Measurements from ENCODE around the gene SHC1. TPM values are rescaled to one million over a fixed set of nuclear protein-coding genes. Genes with fewer than 3 reads are reported as not detected.

Gene SHC1
- total RNA-seq, 1 donor = 22.2 TPM

- Histone ChIP-seq H3K9me3 (ENCODE audit: low read depth, low read length) (no peaks in the 10 kb centered on the region), H3K4me1 (ENCODE audit: insufficient read depth, low read length) (peaks cover 43% of the 10 kb centered on the region), H3K27me3 (ENCODE audit: insufficient read depth, low read length) (no peaks in the 10 kb centered on the region), H3K4me3 (ENCODE audit: low read length) (peak within 1 kb of the TSS; percentile 92)
These were observed 33.9 kb downstream of the SHC1 start, which contains the start of gene PMVK for GRCh38 chr1:154936555-154937084. TSS of gene PMVK (minus strand) at chr1:154936719. CDS start at chr1:154936685, 34 bp downstream.

DNA sequence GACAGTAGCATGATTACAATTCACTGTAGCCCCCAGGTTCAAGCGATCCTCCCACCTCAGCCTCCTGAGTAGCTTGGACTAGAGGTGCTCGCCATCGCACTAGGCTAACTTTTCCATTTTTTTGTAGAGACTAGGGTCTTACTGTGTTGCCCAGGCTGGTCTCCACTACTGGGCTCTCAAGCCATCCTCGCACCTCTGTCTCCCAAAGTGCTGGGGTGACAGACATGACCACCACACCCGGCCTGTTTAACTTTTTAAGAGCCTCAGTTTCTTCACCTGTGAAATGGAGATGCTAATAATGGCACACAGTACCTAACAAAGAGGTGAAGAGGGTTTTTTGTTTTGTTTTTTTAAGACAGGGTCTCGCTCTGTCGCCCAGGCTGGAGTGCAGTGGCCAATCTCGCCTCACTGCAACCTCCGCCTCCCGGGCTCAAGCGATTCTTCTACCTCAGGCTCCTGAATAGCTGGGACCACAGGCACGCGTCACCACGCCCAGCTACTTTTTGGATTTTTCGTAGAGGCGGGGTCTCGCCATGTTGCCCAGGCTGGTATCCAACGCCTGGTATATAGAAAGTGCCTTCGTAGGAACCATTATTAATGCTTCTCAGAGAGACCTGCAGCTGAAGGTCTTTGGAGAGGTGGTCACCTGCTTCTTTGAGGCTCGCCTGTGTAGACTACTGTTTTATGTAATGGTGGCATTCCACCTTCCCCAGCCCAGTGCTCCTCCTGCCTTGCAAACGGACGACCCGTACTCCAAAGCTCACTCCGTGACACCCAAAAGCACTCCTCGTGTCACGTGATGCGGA is 34.6 kb downstream of the SHC1 start:
- Histone ChIP-seq H3K9me3 (ENCODE audit: low read depth, low read length) (no peaks in the 10 kb centered on the region), H3K4me1 (ENCODE audit: insufficient read depth, low read length) (peaks cover 36% of the 10 kb centered on the region), H3K27me3 (ENCODE audit: insufficient read depth, low read length) (no peaks in the 10 kb centered on the region), H3K4me3 (ENCODE audit: low read length) (peak overlapping the region; percentile 92)

DNA sequence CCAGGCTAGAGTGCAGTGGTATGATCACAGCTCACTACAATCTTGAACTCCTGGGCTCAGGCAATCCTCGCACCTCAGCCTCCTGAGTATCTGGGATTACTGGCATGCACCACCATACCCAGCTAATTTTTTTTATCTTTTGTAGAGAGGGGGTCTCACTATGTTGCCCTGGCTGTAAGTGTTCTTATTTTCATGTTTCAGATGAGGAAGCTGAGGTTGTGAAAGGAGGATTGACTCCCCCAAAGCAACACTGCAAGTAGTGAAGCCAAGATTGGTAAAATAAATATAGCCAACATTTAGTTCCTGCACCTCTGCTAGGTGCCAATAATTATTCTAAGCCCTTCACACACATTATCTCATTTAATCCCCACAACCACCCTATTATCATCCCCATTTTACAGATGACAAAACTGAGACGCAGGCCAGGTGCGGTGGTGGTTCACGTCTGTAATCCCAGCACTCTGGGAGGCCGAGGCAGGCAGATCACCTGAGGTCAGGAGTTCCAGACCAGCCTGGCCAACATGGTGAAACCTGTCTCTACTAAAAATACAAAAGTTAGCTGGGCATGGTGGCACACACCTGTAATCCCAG is 36.1 kb downstream of the SHC1 start:
- H3K4me3 ChIP-seq (ENCODE audit: low read length) = no peak overlapping the region
- peaks cover 23% of the 10 kb centered on the region for H3K4me1 ChIP-seq (ENCODE audit: insufficient read depth, low read length)
- H3K27me3 ChIP-seq (ENCODE audit: insufficient read depth, low read length) = no peaks in the 10 kb centered on the region
- no peaks in the 10 kb centered on the region for H3K9me3 ChIP-seq (ENCODE audit: low read depth, low read length)

DNA sequence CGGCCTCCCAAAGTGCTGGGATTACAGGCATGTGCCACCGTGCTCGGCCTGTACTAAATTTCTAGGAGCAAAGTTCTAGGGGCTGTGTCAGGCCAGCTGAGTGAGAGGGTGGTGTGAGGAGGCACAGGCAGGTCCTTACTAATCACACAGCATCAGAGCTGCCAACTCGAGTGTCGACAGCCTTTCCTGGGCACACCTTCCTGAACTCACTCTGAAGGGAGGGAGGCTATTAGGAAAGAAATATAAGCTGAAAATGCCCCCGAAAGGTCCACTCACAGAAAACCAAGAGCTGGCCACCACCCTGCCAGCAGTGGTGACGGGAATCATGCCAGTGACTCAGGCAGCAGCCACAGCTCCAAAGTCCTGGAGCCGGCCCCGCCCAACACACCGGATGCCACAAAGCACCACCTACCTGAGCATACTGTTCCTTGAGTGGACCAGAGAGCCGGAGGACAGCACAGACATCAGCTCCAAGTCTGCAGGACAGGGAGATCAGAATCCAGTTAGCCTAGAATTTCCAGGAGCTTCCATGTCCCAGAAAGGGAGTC is 38.5 kb downstream of the SHC1 start:
- H3K4me1 ChIP-seq (ENCODE audit: insufficient read depth, low read length) = peaks cover 13% of the 10 kb centered on the region
- no peaks in the 10 kb centered on the region for H3K27me3 ChIP-seq (ENCODE audit: insufficient read depth, low read length)
- no peaks in the 10 kb centered on the region for H3K9me3 ChIP-seq (ENCODE audit: low read depth, low read length)
- no peak overlapping the region for H3K4me3 ChIP-seq (ENCODE audit: low read length)

GRCh38 chr1:154926201-154926600 is 44.3 kb downstream of the SHC1 start:
- peaks cover 10% of the 10 kb centered on the region for H3K4me1 ChIP-seq (ENCODE audit: insufficient read depth, low read length)
- no peaks in the 10 kb centered on the region for H3K27me3 ChIP-seq (ENCODE audit: insufficient read depth, low read length)
- no peak overlapping the region for H3K4me3 ChIP-seq (ENCODE audit: low read length)
- H3K9me3 ChIP-seq (ENCODE audit: low read depth, low read length) = no peaks in the 10 kb centered on the region

DNA sequence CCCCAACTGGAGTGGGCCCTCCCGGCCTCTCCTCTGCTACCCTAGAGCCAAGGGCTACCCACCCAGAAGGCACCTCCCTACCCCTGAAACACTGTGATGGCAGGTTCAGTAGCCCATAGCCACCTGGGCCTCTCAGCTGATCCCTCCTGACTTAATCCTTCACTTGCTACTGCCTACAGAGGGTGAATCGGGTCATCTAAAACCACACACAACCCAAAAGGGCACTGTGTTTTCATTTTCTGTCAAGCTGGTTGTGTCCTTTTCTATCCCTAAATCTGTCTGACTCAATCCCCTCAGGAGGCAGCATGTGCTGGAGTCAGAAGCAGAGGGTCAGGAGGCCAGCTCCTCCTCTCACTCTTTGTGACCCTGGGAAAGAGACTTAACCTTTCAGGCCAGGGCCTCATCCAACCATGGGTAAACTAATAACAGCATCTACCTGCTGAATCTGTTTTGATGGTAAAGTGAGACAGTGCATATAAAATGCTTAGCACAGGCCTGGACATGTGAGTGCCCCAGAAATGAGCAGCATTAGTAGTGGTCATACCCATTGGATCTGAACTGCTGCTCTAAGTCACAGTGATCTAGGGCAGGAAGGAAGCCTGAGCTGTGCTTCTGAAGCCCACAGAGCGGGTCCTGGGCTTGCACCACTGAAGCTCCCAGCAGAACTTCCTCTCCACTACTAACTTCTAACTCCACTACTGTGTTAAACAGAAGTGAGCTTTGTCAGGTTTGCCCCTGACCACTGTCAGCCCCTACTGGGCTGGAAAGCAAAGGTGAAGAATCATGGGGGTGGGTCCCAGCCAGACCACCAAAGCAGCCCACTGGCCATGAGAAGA is 45.0 kb downstream of the SHC1 start:
- H3K27me3 ChIP-seq (ENCODE audit: insufficient read depth, low read length) = no peaks in the 10 kb centered on the region
- H3K4me1 ChIP-seq (ENCODE audit: insufficient read depth, low read length) = peaks cover 10% of the 10 kb centered on the region
- H3K4me3 ChIP-seq (ENCODE audit: low read length) = no peak overlapping the region
- H3K9me3 ChIP-seq (ENCODE audit: low read depth, low read length) = no peaks in the 10 kb centered on the region

DNA sequence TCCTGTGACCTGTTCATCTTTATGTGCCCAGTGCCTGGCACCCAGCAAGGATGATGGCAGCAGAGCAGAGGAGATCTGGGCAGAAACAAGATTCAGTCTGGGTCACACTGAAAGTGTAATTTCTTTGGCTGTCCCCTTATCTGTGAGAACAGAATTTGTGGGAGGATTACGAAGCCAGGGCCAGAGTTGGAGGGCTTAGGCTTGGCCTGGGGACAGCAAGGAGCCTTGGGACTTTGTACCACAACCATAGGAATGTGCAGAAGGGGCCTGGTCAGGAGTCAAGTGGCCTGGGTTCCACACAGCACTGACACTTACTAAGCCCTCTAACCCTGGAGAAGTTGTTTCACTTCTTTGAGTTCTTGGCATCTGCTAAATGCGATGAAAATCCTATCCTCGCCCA is 46.9 kb downstream of the SHC1 start:
- no peaks in the 10 kb centered on the region for H3K9me3 ChIP-seq (ENCODE audit: low read depth, low read length)
- no peak overlapping the region for H3K4me3 ChIP-seq (ENCODE audit: low read length)
- H3K27me3 ChIP-seq (ENCODE audit: insufficient read depth, low read length) = no peaks in the 10 kb centered on the region
- H3K4me1 ChIP-seq (ENCODE audit: insufficient read depth, low read length) = peaks cover 10% of the 10 kb centered on the region

DNA sequence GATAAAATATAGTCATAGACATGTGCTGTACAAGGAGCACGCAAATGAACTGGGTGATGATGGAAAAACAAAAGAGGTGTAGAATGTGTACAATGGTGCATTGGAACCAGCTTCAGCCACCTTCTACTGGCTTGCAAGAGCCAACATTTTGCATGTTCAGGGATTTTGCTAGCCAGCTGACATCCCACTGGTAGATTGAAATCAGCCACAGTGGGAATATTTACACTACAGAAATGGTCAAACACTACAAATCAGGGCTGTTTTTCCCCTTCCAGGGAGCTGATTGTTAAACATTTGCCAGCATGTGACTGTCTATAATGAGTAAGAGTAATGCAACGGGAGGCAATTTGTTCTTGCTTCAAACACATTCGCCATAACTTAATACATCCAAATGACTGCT is 57.3 kb downstream of the SHC1 start:
- no peaks in the 10 kb centered on the region for H3K27me3 ChIP-seq (ENCODE audit: insufficient read depth, low read length)
- no peaks in the 10 kb centered on the region for H3K4me1 ChIP-seq (ENCODE audit: insufficient read depth, low read length)
- no peaks in the 10 kb centered on the region for H3K9me3 ChIP-seq (ENCODE audit: low read depth, low read length)
- no peak overlapping the region for H3K4me3 ChIP-seq (ENCODE audit: low read length)

DNA sequence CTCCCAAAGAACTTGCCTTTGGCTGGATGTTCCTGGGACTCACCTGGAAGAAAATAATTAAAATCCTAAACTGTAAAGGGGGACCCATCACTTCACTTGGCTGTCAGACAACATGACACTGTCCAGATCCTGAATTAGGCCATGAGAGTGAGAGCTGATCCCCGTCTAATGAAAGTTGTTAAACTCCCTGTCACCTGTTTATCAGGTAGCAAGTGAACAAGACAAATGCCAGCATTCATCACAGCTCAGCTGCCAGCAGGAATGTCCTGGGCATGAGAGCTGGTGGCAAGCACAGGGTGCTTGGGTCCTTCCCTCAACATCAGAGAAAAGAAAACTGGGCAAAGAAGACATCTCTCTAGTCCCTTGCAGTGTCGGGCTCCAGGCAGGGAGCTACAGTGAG is 57.8 kb downstream of the SHC1 start:
- no peak overlapping the region for H3K4me3 ChIP-seq (ENCODE audit: low read length)
- no peaks in the 10 kb centered on the region for H3K4me1 ChIP-seq (ENCODE audit: insufficient read depth, low read length)
- no peaks in the 10 kb centered on the region for H3K27me3 ChIP-seq (ENCODE audit: insufficient read depth, low read length)
- no peaks in the 10 kb centered on the region for H3K9me3 ChIP-seq (ENCODE audit: low read depth, low read length)

Other genes starting within 250 kb of the SHC1 start
- gene KCNN3, start 100.5 kb downstream of the SHC1 start, total RNA-seq = 0.21 TPM
- gene PMVK, start 34.0 kb downstream of the SHC1 start, total RNA-seq = 2.1 TPM
- gene PBXIP1, start 14.6 kb downstream of the SHC1 start, total RNA-seq = 125 TPM
- gene PYGO2, start 9.0 kb downstream of the SHC1 start, total RNA-seq = 13.4 TPM
- 5.9 TPM for gene CKS1B, start 3.9 kb upstream of the SHC1 start, total RNA-seq
- 11.3 TPM for gene FLAD1, start 12.6 kb upstream of the SHC1 start, total RNA-seq
- 0.63 TPM for gene LENEP, start 22.8 kb upstream of the SHC1 start, total RNA-seq
- gene ZBTB7B, start 32.1 kb upstream of the SHC1 start, total RNA-seq = 39.6 TPM
- gene DCST2, start 63.0 kb upstream of the SHC1 start, total RNA-seq = 0.10 TPM
- gene DCST1, start 63.1 kb upstream of the SHC1 start, total RNA-seq = 0.21 TPM
- gene ADAM15, start 80.6 kb upstream of the SHC1 start, total RNA-seq = 25.1 TPM
- gene EFNA4, start 93.0 kb upstream of the SHC1 start, total RNA-seq = 2.4 TPM
- gene EFNA3, start 108.1 kb upstream of the SHC1 start, total RNA-seq = 0.21 TPM
- 0.84 TPM for gene EFNA1, start 157.1 kb upstream of the SHC1 start, total RNA-seq
- gene SLC50A1, start 165.1 kb upstream of the SHC1 start, total RNA-seq = 22.4 TPM
- gene DPM3, start 169.8 kb upstream of the SHC1 start, total RNA-seq = 14.0 TPM
- gene KRTCAP2, start 202.6 kb upstream of the SHC1 start, total RNA-seq = 62.0 TPM
- 0.52 TPM for gene TRIM46, start 203.1 kb upstream of the SHC1 start, total RNA-seq
- gene THBS3, start 237.2 kb upstream of the SHC1 start, total RNA-seq = 8.0 TPM
- 16.1 TPM for gene MTX1, start 237.9 kb upstream of the SHC1 start, total RNA-seq

All from mononuclear cell (primary cell).